Neural progenitor cell (in vitro differentiated cells): ENCODE measurements around the gene IL17RA. TPM values are rescaled to one million over a fixed set of nuclear protein-coding genes. Genes with fewer than 3 reads are reported as not detected.

Experiments
- DNase-seq: peaks from one replicate; pipeline ENCODE4 v3.0.0-alpha.2; 2016; ENCODE audit warnings: low spot score
- H2AFZ ChIP-seq: fragments of 200-600 bp; sonication (generic); replicated peaks from 2 replicates; pipeline ENCODE4 v1.6.1; 2016; ENCODE audit warnings: antibody characterized with exemption
- H3F3A ChIP-seq: fragments of 200-600 bp; sonication (generic); 2 replicates; pipeline ENCODE4 v1.6.1; 2016; ENCODE audit warnings: antibody characterized with exemption, low read depth
- H3K27ac ChIP-seq: fragments of 200-600 bp; sonication (generic); 2 replicates; pipeline ENCODE4 v1.5.1; 2016; ENCODE audit warnings: mild to moderate bottlenecking
- H3K27me3 ChIP-seq: fragments of 200-600 bp; sonication (generic); 2 replicates; pipeline ENCODE4 v1.6.1; 2016; ENCODE audit warnings: mild to moderate bottlenecking, moderate library complexity
- H3K36me3 ChIP-seq: fragments of 200-600 bp; sonication (generic); 2 replicates; pipeline ENCODE4 v1.5.1; 2016
- H3K4me1 ChIP-seq: fragments of 200-600 bp; sonication (generic); 2 replicates; pipeline ENCODE4 v1.6.1; 2016; ENCODE audit warnings: mixed run types
- H3K4me2 ChIP-seq: fragments of 200-600 bp; sonication (generic); 2 replicates; pipeline ENCODE4 v1.6.1; 2016
- H3K4me3 ChIP-seq: fragments of 200-600 bp; sonication (generic); 2 replicates; pipeline ENCODE4 v1.5.1; 2016
- H3K79me2 ChIP-seq: fragments of 200-600 bp; sonication (generic); 2 replicates; pipeline ENCODE4 v1.6.1; 2016; ENCODE audit warnings: low read depth
- H3K9ac ChIP-seq: fragments of 200-600 bp; sonication (generic); 2 replicates; pipeline ENCODE4 v1.6.1; 2016
- H3K9me3 ChIP-seq: fragments of 200-600 bp; sonication (generic); 2 replicates; pipeline ENCODE4 v1.5.1; 2016; ENCODE audit warnings: low read depth
- H4K20me1 ChIP-seq: fragments of 200-600 bp; sonication (generic); 2 replicates; pipeline ENCODE4 v1.6.1; 2016; ENCODE audit warnings: low read depth
- H3K27ac Mint-ChIP-seq: 3 replicates; pipeline ENCODE4 v1.8.0; 2021; ENCODE audit warnings: mixed read lengths
- H3K27me3 Mint-ChIP-seq: 2 replicates; pipeline ENCODE4 v1.8.0; 2022; ENCODE audit warnings: low read depth, mild to moderate bottlenecking, inconsistent platforms, moderate library complexity, mixed read lengths; ENCODE audit not compliant: insufficient read depth
- H3K36me3 Mint-ChIP-seq: 3 replicates; pipeline ENCODE4 v1.8.0; 2021; ENCODE audit warnings: mixed read lengths
- H3K4me1 Mint-ChIP-seq: 3 replicates; pipeline ENCODE4 v1.8.0; 2021; ENCODE audit warnings: mixed read lengths
- H3K4me3 Mint-ChIP-seq: 3 replicates; pipeline ENCODE4 v1.8.0; 2021; ENCODE audit warnings: mild to moderate bottlenecking, moderate library complexity, mixed read lengths
- H3K9me3 Mint-ChIP-seq: 3 replicates; pipeline ENCODE4 v1.8.0; 2020; ENCODE audit warnings: mixed read lengths
- EZH2 ChIP-seq: fragments of 200-600 bp; sonication (generic); IDR thresholded peaks from 2 replicates; pipeline ENCODE4 v1.6.1; 2017; ENCODE audit warnings: antibody characterized with exemption, mild to moderate bottlenecking, moderate library complexity
- EZH2phosphoT487 ChIP-seq: fragments of 200-600 bp; sonication (generic); IDR thresholded peaks from 2 replicates; pipeline ENCODE4 v1.6.1; 2017; ENCODE audit warnings: antibody characterized with exemption
- total RNA-seq: library from RNA; depleted of rRNA; stranded (reverse); fragments of >200 nt; gene quantifications from 2 replicates; pipeline ENCODE4 v1.2.3, GENCODE V29; 2015; ENCODE audit warnings: low replicate concordance
- TF ChIP-seq, protein P1 (sequence below): fragments of 200-600 bp; sonication (generic); IDR thresholded peaks from 2 replicates; pipeline ENCODE4 v1.5.1; 2017; ENCODE audit warnings: antibody characterized with exemption, mild to moderate bottlenecking

The IL17RA gene
- total RNA-seq, 1 donor from 2014 or later = 5.2 TPM

- Mint-ChIP-seq H3K9me3 (no peaks in the 10 kb centered on the region), H3K27ac (no peak overlapping the region), H3K4me3 (no peak overlapping the region), H3K36me3 (no peaks in the 10 kb centered on the region), H3K4me1 (no peaks in the 10 kb centered on the region), H3K27me3 (peaks cover 5% of the 10 kb centered on the region)
- Histone ChIP-seq H4K20me1 (no peaks in the 10 kb centered on the region), H3K9ac (no peak overlapping the region), H3K4me2 (no peak overlapping the region), H2AFZ (no peak overlapping the region), H3K36me3 (no peaks in the 10 kb centered on the region), H3K79me2 (no peaks in the 10 kb centered on the region), H3K4me3 (no peak overlapping the region), H3K27me3 (peaks cover 6% of the 10 kb centered on the region), H3K9me3 (no peaks in the 10 kb centered on the region), H3K4me1 (no peaks in the 10 kb centered on the region), H3F3A (no peaks in the 10 kb centered on the region), H3K27ac (no peak overlapping the region)
- DNase-seq = no peak
- TF ChIP-seq, protein P1, sequence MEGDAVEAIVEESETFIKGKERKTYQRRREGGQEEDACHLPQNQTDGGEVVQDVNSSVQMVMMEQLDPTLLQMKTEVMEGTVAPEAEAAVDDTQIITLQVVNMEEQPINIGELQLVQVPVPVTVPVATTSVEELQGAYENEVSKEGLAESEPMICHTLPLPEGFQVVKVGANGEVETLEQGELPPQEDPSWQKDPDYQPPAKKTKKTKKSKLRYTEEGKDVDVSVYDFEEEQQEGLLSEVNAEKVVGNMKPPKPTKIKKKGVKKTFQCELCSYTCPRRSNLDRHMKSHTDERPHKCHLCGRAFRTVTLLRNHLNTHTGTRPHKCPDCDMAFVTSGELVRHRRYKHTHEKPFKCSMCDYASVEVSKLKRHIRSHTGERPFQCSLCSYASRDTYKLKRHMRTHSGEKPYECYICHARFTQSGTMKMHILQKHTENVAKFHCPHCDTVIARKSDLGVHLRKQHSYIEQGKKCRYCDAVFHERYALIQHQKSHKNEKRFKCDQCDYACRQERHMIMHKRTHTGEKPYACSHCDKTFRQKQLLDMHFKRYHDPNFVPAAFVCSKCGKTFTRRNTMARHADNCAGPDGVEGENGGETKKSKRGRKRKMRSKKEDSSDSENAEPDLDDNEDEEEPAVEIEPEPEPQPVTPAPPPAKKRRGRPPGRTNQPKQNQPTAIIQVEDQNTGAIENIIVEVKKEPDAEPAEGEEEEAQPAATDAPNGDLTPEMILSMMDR = no peak
- no peak for TF ChIP-seq EZH2phosphoT487
- no peak for TF ChIP-seq EZH2
Observed at GRCh38 chr22:17056807-17057206, 28.0 kb upstream of the IL17RA start.

DNA sequence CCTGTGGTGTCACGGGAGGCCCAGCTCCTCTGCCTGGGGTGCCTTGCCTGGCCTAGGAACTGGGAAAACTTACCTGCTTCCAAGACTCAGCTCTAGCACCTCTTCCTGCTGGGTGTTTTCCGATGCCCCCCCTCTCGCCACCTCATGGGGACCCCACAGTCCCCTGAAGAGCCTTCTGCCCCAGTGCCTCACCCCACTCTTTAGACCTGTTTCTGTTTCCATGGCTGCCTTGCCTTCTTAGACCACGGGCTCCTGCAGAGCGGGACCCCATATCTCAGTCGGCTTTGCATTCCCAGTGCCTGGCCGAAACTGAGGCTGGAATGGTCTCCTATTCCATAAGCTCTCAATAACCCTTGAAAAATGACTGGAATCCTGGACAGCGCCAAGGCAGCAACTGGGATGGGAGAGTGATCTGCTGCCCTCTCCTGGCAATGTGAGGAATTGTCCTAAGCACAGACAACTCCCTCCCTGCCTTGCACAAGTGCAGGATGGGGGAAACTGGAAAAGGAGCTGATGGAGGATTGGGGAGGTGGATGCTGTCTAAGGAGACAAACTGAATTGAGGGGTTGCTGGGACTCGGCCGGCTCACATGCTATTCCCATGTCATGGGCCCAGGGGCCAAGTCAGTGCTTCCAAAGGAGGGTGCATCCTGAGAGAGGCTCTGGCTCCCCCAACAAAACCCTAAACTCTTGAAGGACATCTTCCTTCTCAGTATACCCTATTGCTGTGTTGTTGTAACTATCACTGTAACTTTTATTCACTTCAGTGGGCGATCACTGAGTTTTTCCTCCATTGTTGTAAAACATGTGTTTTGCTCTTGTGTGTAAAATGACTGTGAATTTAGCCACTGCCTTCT lies 26.6 kb upstream of the IL17RA start:
- TF ChIP-seq, protein P1 = peak; percentile 93
- TF ChIP-seq EZH2phosphoT487 (no peak), EZH2 (no peak)
- peaks cover 6% of the 10 kb centered on the region for H3K27me3 ChIP-seq
- no peak overlapping the region for H3K4me3 ChIP-seq
- no peak overlapping the region for H3K4me2 ChIP-seq
- Mint-ChIP-seq H3K9me3 (no peaks in the 10 kb centered on the region), H3K36me3 (no peaks in the 10 kb centered on the region), H3K27me3 (peaks cover 8% of the 10 kb centered on the region), H3K27ac (no peak overlapping the region), H3K4me3 (no peak overlapping the region), H3K4me1 (no peaks in the 10 kb centered on the region)
- no peaks in the 10 kb centered on the region for H3K36me3 ChIP-seq
- no peaks in the 10 kb centered on the region for H3K79me2 ChIP-seq
- no peaks in the 10 kb centered on the region for H3K9me3 ChIP-seq
- H3K9ac ChIP-seq = no peak overlapping the region
- H3K27ac ChIP-seq = no peak overlapping the region
- H2AFZ ChIP-seq = no peak overlapping the region
- H3F3A ChIP-seq = no peaks in the 10 kb centered on the region
- peak; percentile 76 for DNase-seq
- H3K4me1 ChIP-seq = no peaks in the 10 kb centered on the region
- H4K20me1 ChIP-seq = no peaks in the 10 kb centered on the region

- Mint-ChIP-seq H3K9me3 (no peaks in the 10 kb centered on the region), H3K27me3 (peaks cover 13% of the 10 kb centered on the region), H3K36me3 (no peaks in the 10 kb centered on the region), H3K27ac (no peak overlapping the region), H3K4me3 (no peak overlapping the region), H3K4me1 (no peaks in the 10 kb centered on the region)
- TF ChIP-seq, protein P1 = peak; percentile 6
- TF ChIP-seq EZH2phosphoT487 (no peak), EZH2 (no peak)
- H3K4me2 ChIP-seq = no peak overlapping the region
- no peak overlapping the region for H2AFZ ChIP-seq
- DNase-seq = no peak
- no peak overlapping the region for H3K27ac ChIP-seq
- H4K20me1 ChIP-seq = no peaks in the 10 kb centered on the region
- no peaks in the 10 kb centered on the region for H3F3A ChIP-seq
- H3K36me3 ChIP-seq = no peaks in the 10 kb centered on the region
- no peak overlapping the region for H3K9ac ChIP-seq
- no peaks in the 10 kb centered on the region for H3K4me1 ChIP-seq
- no peak overlapping the region for H3K4me3 ChIP-seq
- no peaks in the 10 kb centered on the region for H3K79me2 ChIP-seq
- H3K27me3 ChIP-seq = peaks cover 6% of the 10 kb centered on the region
- no peaks in the 10 kb centered on the region for H3K9me3 ChIP-seq
Observed at GRCh38 chr22:17060126-17060525, 24.7 kb upstream of the IL17RA start.
